HCT116 (cell line): ENCODE data around the gene CCSAP. TPM values are rescaled to one million over a fixed set of nuclear protein-coding genes. Genes with fewer than 3 reads are reported as not detected.

Source experiments
- ATAC-seq: fragments of 200-7000 bp; cut with Tn5 transposase; 2 replicates; pipeline ENCODE4 v1.9.1; 2020; ENCODE audit warnings: mild to moderate bottlenecking, moderate library complexity
- BruUV-seq: library from RNA; stranded (reverse); fragments of 400-500 nt; replicated peaks from 2 replicates; lab custom pipeline; 2021; lab: Mats Ljungman, UMichigan
- CTCF ChIA-PET: fragments of 300-600 bp; sonication (Branson Sonifier 250); formaldehyde crosslinking; loops from one replicate; lab custom pipeline; 2021; ENCODE audit warnings: antibody characterized with exemption; lab: Charles Lee
- POLR2A ChIA-PET: fragments of 300-600, 350-600 bp; sonication (Branson Sonifier 250); formaldehyde crosslinking; loops from one replicate; lab custom pipeline; 2021; ENCODE audit warnings: antibody characterized with exemption; lab: Charles Lee
- RAD21 ChIA-PET, 2 experiments: fragments of 300-600 bp; sonication (Branson Sonifier 250); formaldehyde crosslinking; loops; one replicate each; lab custom pipeline; 2023; ENCODE audit warnings: low total read pairs in 2 of 2; ENCODE audit not compliant: uncharacterized antibody in 2 of 2, unreplicated experiment in 2 of 2, low non-redundant PET in 1 of 2; lab: Charles Lee
- DNase-seq: peaks from one replicate; pipeline ENCODE4 v3.0.0-alpha.2; 2010; ENCODE audit warnings: low read depth, low spot score
- H2AFZ ChIP-seq: fragments of 200-600 bp; shearing (Covaris generic), sonication (generic); 2 replicates; pipeline ENCODE4 v1.6.1; 2017; ENCODE audit warnings: low read depth, mixed run types, mixed read lengths, antibody characterized with exemption, low read length; ENCODE audit not compliant: poor library complexity, severe bottlenecking
- H3K27ac ChIP-seq: 2 replicates; pipeline ENCODE4 v1.5.1; 2012; ENCODE audit warnings: low read depth, low read length
- H3K27me3 ChIP-seq: fragments of 200-600 bp; sonication (generic); 2 replicates; pipeline ENCODE4 v1.6.1; 2016; ENCODE audit warnings: mixed run types, low read length, mixed read lengths; ENCODE audit not compliant: insufficient read depth
- H3K36me3 ChIP-seq, 2 experiments: fragments of 200-500 bp in 1 of 2; fragments of 200-600 bp in 1 of 2; sonication (Bioruptor generic) in 1 of 2; sonication (generic) in 1 of 2; 2 replicates each; pipeline versions ENCODE4 v1.5.1 to v1.6.1; 2014 to 2016; ENCODE audit warnings: low read length in 2 of 2, inconsistent platforms in 1 of 2, mixed read lengths in 1 of 2, mixed run types in 1 of 2; ENCODE audit not compliant: insufficient read depth in 2 of 2, control insufficient read depth in 1 of 2
- H3K4me1 ChIP-seq, 2 experiments: fragments of 200-600 bp in 1 of 2; sonication (generic) in 1 of 2; 2 replicates each; pipeline versions ENCODE4 v1.5.1 to v1.6.1; 2012 to 2017; ENCODE audit warnings: low read length in 2 of 2, inconsistent platforms in 1 of 2, mild to moderate bottlenecking in 1 of 2, mixed read lengths in 1 of 2, mixed run types in 1 of 2, moderate library complexity in 1 of 2; ENCODE audit not compliant: insufficient read depth in 2 of 2, control insufficient read depth in 1 of 2
- H3K4me2 ChIP-seq: fragments of 200-600 bp; sonication (generic); 2 replicates; pipeline ENCODE4 v1.6.1; 2017; ENCODE audit warnings: mixed run types, low read length, mixed read lengths
- H3K4me3 ChIP-seq, 2 experiments: fragments of 200-600 bp in 1 of 2; sonication (generic) in 1 of 2; replicated peaks in 1 of 2; 2 replicates each; pipeline ENCODE4 v1.5.1; 2011 to 2016; ENCODE audit warnings: low read length in 2 of 2, control low read depth in 1 of 2, low read depth in 1 of 2, mild to moderate bottlenecking in 1 of 2, mixed read lengths in 1 of 2, mixed run types in 1 of 2
- H3K79me2 ChIP-seq: fragments of 200-600 bp; sonication (generic); 2 replicates; pipeline ENCODE4 v1.6.1; 2017; ENCODE audit warnings: mild to moderate bottlenecking, mixed run types, low read length, moderate library complexity, mixed read lengths; ENCODE audit not compliant: insufficient read depth
- H3K9ac ChIP-seq: fragments of 200-600 bp; sonication (generic); 2 replicates; pipeline ENCODE4 v1.6.1; 2016; ENCODE audit warnings: low read length, mixed read lengths
- H3K9me2 ChIP-seq: fragments of 200-600 bp; sonication (generic), shearing (Covaris generic); 2 replicates; pipeline ENCODE4 v1.6.1; 2017; ENCODE audit warnings: mixed run types, mild to moderate bottlenecking, moderate library complexity; ENCODE audit not compliant: insufficient read depth
- H3K9me3 ChIP-seq, 2 experiments: fragments of 200-500 bp in 1 of 2; fragments of 200-600 bp in 1 of 2; sonication (Bioruptor generic) in 1 of 2; sonication (generic) in 1 of 2; 2 replicates each; pipeline ENCODE4 v1.6.1; 2014 to 2017; ENCODE audit warnings: low read length in 2 of 2, mixed read lengths in 2 of 2, inconsistent platforms in 1 of 2, low read depth in 1 of 2, mild to moderate bottlenecking in 1 of 2, mixed run types in 1 of 2, moderate library complexity in 1 of 2; ENCODE audit not compliant: control insufficient read depth in 1 of 2, insufficient read depth in 1 of 2
- H4K20me1 ChIP-seq: fragments of 200-600 bp; sonication (generic), shearing (Covaris generic); 2 replicates; pipeline ENCODE4 v1.6.1; 2017; ENCODE audit warnings: mixed run types, mild to moderate bottlenecking, moderate library complexity; ENCODE audit not compliant: insufficient read depth
- CBX3 ChIP-seq: IDR thresholded peaks from 2 replicates; pipeline ENCODE4 v1.6.1; 2012; ENCODE audit warnings: low read depth
- EGR1 ChIP-seq: IDR thresholded peaks from 2 replicates; pipeline ENCODE4 v1.6.1; 2012; ENCODE audit warnings: low read depth
- EZH2 ChIP-seq: fragments of 200-600 bp; sonication (generic); IDR thresholded peaks from 2 replicates; pipeline ENCODE4 v1.6.1; 2017; ENCODE audit warnings: antibody characterized with exemption, mixed run types
- EZH2phosphoT487 ChIP-seq: fragments of 200-600 bp; IDR thresholded peaks from 2 replicates; pipeline ENCODE4 v1.6.1; 2018; ENCODE audit warnings: antibody characterized with exemption, borderline replicate concordance
- FOSL1 ChIP-seq: IDR thresholded peaks from 2 replicates; pipeline ENCODE4 v1.6.1; 2012; ENCODE audit warnings: low read depth
- JUND ChIP-seq: IDR thresholded peaks from 2 replicates; pipeline ENCODE4 v1.6.1; 2012
- POLR2A ChIP-seq: IDR thresholded peaks from 2 replicates; pipeline ENCODE4 v1.7.0; 2011; ENCODE audit warnings: borderline replicate concordance; ENCODE audit not compliant: insufficient read depth, insufficient read length; ENCODE audit errors: extremely low read depth
- POLR2AphosphoS5 ChIP-seq: IDR thresholded peaks from 2 replicates; pipeline ENCODE4 v1.6.1; 2011; ENCODE audit warnings: mild to moderate bottlenecking, low read depth, low read length, moderate library complexity
- RAD21 ChIP-seq: IDR thresholded peaks from 2 replicates; pipeline ENCODE4 v1.6.1; 2012; ENCODE audit warnings: low read depth, mild to moderate bottlenecking
- SP1 ChIP-seq: IDR thresholded peaks from 2 replicates; pipeline ENCODE4 v1.6.1; 2012; ENCODE audit warnings: low read depth
- SRF ChIP-seq: IDR thresholded peaks from 2 replicates; pipeline ENCODE4 v1.6.1; 2012; ENCODE audit warnings: low read depth
- TCF7L2 ChIP-seq: IDR thresholded peaks from 2 replicates; pipeline ENCODE4 v1.7.0; 2011; ENCODE audit warnings: borderline replicate concordance, inconsistent platforms; ENCODE audit not compliant: insufficient read depth, insufficient read length; ENCODE audit errors: extremely low read depth
- YY1 ChIP-seq: IDR thresholded peaks from 2 replicates; pipeline ENCODE4 v1.6.1; 2011; ENCODE audit warnings: low read length, low read depth, moderate library complexity, mild to moderate bottlenecking; ENCODE audit not compliant: insufficient replicate concordance; ENCODE audit errors: extremely low read depth
- ZFX ChIP-seq: fragments of 450-650 bp; IDR thresholded peaks from 2 replicates; pipeline ENCODE4 v1.6.1; 2017
- ZNF274 ChIP-seq: fragments of 200-500 bp; sonication (Bioruptor generic); IDR thresholded peaks from 2 replicates; pipeline ENCODE4 v1.6.1; 2014; ENCODE audit warnings: mild to moderate bottlenecking, low read depth, low read length, inconsistent platforms
- intact Hi-C: fragments of 100-400 bp; cut with micrococcal nuclease; formaldehyde crosslinking; loops from 2 replicates; pipeline ENCODE4 v1.10.0; 2022
- total RNA-seq: library from RNA; stranded (reverse); gene quantifications from one replicate; pipeline ENCODE4 v1.2.1, GENCODE V29; 2021; ENCODE audit not compliant: unreplicated experiment
- TF ChIP-seq, protein P1 (sequence below): IDR thresholded peaks from 2 replicates; pipeline ENCODE4 v1.6.1; 2011; ENCODE audit warnings: mild to moderate bottlenecking, low read length, moderate library complexity; ENCODE audit not compliant: insufficient replicate concordance; ENCODE audit errors: extremely low read depth
- TF ChIP-seq, protein P2 (sequence below): IDR thresholded peaks from 2 replicates; pipeline ENCODE4 v1.6.1; 2012
- TF ChIP-seq, protein P3 (sequence below), 3 experiments: fragments of 200-600 bp in 1 of 3; sonication (generic) in 1 of 3; IDR thresholded peaks in 2 of 3; conservative IDR thresholded peaks in 1 of 3; 2 replicates each; pipeline ENCODE4 v1.5.1; 2012 to 2017; ENCODE audit warnings: low read depth in 2 of 3, low read length in 2 of 3, antibody characterized with exemption in 1 of 3, borderline replicate concordance in 1 of 3, control low read depth in 1 of 3, mild to moderate bottlenecking in 1 of 3, mixed read lengths in 1 of 3, mixed run types in 1 of 3, moderate library complexity in 1 of 3; ENCODE audit not compliant: insufficient read depth in 1 of 3
- TF ChIP-seq, protein P4 (sequence below): IDR thresholded peaks from 2 replicates; pipeline ENCODE4 v1.6.1; 2012; ENCODE audit warnings: low read depth
- TF ChIP-seq, protein P5 (sequence below): IDR thresholded peaks from 2 replicates; pipeline ENCODE4 v1.6.1; 2012

Gene CCSAP
- total RNA-seq, 1 experiment from 2014 or later, result 10.9 TPM

- peaks cover 6 to 26% of the 10 kb centered on the region in 2 experiments; a peak in 3 of 4 replicates for H3K4me1 ChIP-seq
- no peak for ATAC-seq
- no peaks in the 10 kb centered on the region for H3K27me3 ChIP-seq
- H2AFZ ChIP-seq, result no peak overlapping the region
- H3K9me2 ChIP-seq, result no peaks in the 10 kb centered on the region
- H3K9ac ChIP-seq, result no peak overlapping the region
- TF ChIP-seq EGR1 (no peak), POLR2AphosphoS5 (no peak), ZNF274 (no peak), SRF (no peak), POLR2A (no peak), TCF7L2 (no peak), EZH2phosphoT487 (no peak), EZH2 (no peak), RAD21 (no peak), FOSL1 (no peak), CBX3 (no peak), YY1 (no peak), ZFX (no peak), SP1 (no peak), JUND (no peak)
- TF ChIP-seq, protein P1, sequence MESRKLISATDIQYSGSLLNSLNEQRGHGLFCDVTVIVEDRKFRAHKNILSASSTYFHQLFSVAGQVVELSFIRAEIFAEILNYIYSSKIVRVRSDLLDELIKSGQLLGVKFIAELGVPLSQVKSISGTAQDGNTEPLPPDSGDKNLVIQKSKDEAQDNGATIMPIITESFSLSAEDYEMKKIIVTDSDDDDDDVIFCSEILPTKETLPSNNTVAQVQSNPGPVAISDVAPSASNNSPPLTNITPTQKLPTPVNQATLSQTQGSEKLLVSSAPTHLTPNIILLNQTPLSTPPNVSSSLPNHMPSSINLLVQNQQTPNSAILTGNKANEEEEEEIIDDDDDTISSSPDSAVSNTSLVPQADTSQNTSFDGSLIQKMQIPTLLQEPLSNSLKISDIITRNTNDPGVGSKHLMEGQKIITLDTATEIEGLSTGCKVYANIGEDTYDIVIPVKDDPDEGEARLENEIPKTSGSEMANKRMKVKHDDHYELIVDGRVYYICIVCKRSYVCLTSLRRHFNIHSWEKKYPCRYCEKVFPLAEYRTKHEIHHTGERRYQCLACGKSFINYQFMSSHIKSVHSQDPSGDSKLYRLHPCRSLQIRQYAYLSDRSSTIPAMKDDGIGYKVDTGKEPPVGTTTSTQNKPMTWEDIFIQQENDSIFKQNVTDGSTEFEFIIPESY, result no peak
- TF ChIP-seq, protein P2, sequence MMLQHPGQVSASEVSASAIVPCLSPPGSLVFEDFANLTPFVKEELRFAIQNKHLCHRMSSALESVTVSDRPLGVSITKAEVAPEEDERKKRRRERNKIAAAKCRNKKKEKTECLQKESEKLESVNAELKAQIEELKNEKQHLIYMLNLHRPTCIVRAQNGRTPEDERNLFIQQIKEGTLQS, result no peak
- TF ChIP-seq, protein P3, sequence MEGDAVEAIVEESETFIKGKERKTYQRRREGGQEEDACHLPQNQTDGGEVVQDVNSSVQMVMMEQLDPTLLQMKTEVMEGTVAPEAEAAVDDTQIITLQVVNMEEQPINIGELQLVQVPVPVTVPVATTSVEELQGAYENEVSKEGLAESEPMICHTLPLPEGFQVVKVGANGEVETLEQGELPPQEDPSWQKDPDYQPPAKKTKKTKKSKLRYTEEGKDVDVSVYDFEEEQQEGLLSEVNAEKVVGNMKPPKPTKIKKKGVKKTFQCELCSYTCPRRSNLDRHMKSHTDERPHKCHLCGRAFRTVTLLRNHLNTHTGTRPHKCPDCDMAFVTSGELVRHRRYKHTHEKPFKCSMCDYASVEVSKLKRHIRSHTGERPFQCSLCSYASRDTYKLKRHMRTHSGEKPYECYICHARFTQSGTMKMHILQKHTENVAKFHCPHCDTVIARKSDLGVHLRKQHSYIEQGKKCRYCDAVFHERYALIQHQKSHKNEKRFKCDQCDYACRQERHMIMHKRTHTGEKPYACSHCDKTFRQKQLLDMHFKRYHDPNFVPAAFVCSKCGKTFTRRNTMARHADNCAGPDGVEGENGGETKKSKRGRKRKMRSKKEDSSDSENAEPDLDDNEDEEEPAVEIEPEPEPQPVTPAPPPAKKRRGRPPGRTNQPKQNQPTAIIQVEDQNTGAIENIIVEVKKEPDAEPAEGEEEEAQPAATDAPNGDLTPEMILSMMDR (IDR thresholded peaks at IDR 0.05 in 2 of 3, conservative IDR thresholded peaks at IDR 0.05 in 1 of 3; ENCODE audit: borderline replicate concordance in 1 of 3, insufficient read depth in 1 of 3, low read depth in 2 of 3, low read length in 2 of 3), result no peak
- TF ChIP-seq, protein P4, sequence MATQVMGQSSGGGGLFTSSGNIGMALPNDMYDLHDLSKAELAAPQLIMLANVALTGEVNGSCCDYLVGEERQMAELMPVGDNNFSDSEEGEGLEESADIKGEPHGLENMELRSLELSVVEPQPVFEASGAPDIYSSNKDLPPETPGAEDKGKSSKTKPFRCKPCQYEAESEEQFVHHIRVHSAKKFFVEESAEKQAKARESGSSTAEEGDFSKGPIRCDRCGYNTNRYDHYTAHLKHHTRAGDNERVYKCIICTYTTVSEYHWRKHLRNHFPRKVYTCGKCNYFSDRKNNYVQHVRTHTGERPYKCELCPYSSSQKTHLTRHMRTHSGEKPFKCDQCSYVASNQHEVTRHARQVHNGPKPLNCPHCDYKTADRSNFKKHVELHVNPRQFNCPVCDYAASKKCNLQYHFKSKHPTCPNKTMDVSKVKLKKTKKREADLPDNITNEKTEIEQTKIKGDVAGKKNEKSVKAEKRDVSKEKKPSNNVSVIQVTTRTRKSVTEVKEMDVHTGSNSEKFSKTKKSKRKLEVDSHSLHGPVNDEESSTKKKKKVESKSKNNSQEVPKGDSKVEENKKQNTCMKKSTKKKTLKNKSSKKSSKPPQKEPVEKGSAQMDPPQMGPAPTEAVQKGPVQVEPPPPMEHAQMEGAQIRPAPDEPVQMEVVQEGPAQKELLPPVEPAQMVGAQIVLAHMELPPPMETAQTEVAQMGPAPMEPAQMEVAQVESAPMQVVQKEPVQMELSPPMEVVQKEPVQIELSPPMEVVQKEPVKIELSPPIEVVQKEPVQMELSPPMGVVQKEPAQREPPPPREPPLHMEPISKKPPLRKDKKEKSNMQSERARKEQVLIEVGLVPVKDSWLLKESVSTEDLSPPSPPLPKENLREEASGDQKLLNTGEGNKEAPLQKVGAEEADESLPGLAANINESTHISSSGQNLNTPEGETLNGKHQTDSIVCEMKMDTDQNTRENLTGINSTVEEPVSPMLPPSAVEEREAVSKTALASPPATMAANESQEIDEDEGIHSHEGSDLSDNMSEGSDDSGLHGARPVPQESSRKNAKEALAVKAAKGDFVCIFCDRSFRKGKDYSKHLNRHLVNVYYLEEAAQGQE, result no peak
- TF ChIP-seq, protein P5, sequence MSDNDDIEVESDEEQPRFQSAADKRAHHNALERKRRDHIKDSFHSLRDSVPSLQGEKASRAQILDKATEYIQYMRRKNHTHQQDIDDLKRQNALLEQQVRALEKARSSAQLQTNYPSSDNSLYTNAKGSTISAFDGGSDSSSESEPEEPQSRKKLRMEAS, result no peak
- H3K79me2 ChIP-seq, result peaks cover 15% of the 10 kb centered on the region
- no peaks in the 10 kb centered on the region for H4K20me1 ChIP-seq
- no peak overlapping the region for H3K27ac ChIP-seq
- H3K9me3 ChIP-seq, result no peaks in the 10 kb centered on the region
- ChIA-PET CTCF (no interaction called here), RAD21 (no interaction called here), POLR2A (no interaction called here)
- no TSS peak for BruUV-seq
- no peak overlapping the region for H3K4me3 ChIP-seq
- no peaks in the 10 kb centered on the region for H3K36me3 ChIP-seq
- DNase-seq, result no peak
- intact Hi-C loops, result no loop called here
- no peak overlapping the region for H3K4me2 ChIP-seq
Measured at GRCh38 chr1:229344937-229345684, 2.3 kb upstream of the CCSAP start.
